A673 (cell line): ENCODE results near the gene COLEC12.

ENCODE experiments used
- CTCF ChIP-seq: fragments of 300-800, 200-600 bp; sonication (generic); conservative IDR thresholded peaks from 2 replicates; pipeline ENCODE4 v1.5.1; 2017; ENCODE audit warnings: low read depth, mild to moderate bottlenecking, antibody characterized with exemption, low read length, moderate library complexity, mixed read lengths
- EZH2 ChIP-seq: fragments of 200-600 bp; sonication (generic); IDR thresholded peaks from 2 replicates; pipeline ENCODE4 v1.6.1; 2017; ENCODE audit warnings: borderline replicate concordance, low read depth, mild to moderate bottlenecking, mixed read lengths, antibody characterized with exemption, low read length; ENCODE audit not compliant: poor library complexity, severe bottlenecking

DNA sequence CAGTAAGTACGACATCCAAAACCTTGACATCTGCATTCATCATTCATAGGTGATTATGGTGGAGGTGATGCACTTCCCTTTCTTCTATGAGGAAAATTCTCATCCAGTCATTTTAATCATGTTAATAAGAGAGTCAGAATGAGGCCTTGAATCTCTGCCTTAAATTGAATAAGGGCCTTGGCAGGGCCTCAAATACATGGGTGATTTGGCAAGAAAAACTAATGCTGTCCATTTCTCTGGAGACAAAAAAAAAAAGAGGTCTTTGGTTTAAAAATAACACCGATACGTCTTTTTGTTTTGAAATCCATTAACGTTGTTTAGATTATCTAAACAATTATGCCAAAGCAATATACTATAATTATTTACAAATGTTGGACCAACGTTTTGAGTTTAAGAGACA, 8.1 kb downstream of the COLEC12 start:
- TF ChIP-seq CTCF (no peak), EZH2 (no peak)
